Skeletal muscle tissue (tissue), 4 donors: ENCODE results near the gene FXYD4. TPM values are rescaled to one million over a fixed set of nuclear protein-coding genes. Genes with fewer than 3 reads are reported as not detected.

Experiments
- H3K27ac ChIP-seq: one replicate; pipeline ENCODE4 v1.7.0; 2013; ENCODE audit warnings: mild to moderate bottlenecking, low read depth, low read length, inconsistent platforms
- H3K27me3 ChIP-seq, 3 donors: one replicate each; pipeline ENCODE4 v1.7.0; 2013; ENCODE audit warnings: low read length in 3 of 3; ENCODE audit not compliant: control insufficient read depth in 3 of 3, insufficient read depth in 3 of 3
- H3K36me3 ChIP-seq, 3 donors: one replicate each; pipeline ENCODE4 v1.7.0; 2013; ENCODE audit warnings: low read length in 3 of 3; ENCODE audit not compliant: control insufficient read depth in 3 of 3, insufficient read depth in 3 of 3
- H3K4me1 ChIP-seq, 3 donors: one replicate each; pipeline ENCODE4 v1.7.0; 2013; ENCODE audit warnings: low read length in 3 of 3, mild to moderate bottlenecking in 3 of 3; ENCODE audit not compliant: control insufficient read depth in 3 of 3, insufficient read depth in 3 of 3
- H3K4me3 ChIP-seq, 3 donors: one replicate each; pipeline ENCODE4 v1.7.0; 2013; ENCODE audit warnings: low read length in 3 of 3
- H3K9ac ChIP-seq, 3 donors: one replicate each; pipeline ENCODE4 v1.7.0; 2013; ENCODE audit warnings: low read length in 3 of 3, mild to moderate bottlenecking in 3 of 3, moderate library complexity in 2 of 3, low read depth in 1 of 3
- H3K9me3 ChIP-seq, 3 donors: one replicate each; pipeline ENCODE4 v1.7.0; 2013; ENCODE audit warnings: low read length in 3 of 3; ENCODE audit not compliant: control insufficient read depth in 3 of 3
- total RNA-seq: library from RNA; depleted of rRNA; stranded (reverse); fragments of >200 nt; gene quantifications from one replicate; pipeline ENCODE4 v1.2.3, GENCODE V29; 2014
- donor health status: Osteomylitis.

FXYD4 gene
- total RNA-seq, 1 donor from 2014 or later, result not detected

DNA sequence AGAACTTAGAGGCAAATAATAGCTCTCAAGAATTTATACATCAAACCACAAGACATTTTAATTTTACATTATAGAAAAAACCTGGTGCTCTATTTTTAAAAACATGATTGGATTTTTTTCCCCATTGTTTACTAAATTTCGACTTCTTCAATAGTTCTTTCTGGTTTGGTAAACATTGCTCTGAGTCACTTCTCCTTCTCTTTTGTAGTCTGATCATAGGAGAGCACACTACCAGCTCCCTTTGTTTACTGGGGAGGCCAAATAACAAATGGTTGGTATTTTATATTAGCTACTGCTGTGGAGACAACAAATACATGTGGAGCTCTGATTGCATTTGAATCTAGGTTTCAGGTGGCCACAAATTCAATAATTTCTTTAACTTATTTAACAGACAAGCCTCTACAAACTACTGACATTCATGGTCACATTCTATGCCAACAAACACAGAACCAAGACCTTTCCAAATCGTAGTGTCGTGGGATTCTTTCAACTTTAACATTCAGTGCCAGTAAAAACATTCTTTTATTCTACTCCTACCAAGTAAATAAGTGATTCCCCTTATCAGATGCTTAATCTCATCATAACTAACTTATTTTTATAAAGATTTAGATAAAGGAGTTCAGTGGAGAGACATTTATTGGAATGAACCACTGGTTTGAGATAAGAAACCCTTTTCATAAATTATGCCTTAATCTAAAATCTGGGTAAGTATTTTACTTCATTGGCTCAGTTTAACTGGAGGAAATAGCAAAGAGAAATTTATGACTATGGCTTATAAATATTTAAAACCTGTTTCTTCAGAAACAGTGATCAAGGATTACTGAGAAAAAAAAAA is 17.7 kb upstream of the FXYD4 start:
- Histone ChIP-seq H3K27me3 (peaks cover 12 to 14% (median 13%) of the 10 kb centered on the region in 3 donors), H3K9me3 (no peaks in the 10 kb centered on the region), H3K4me3 (no peak overlapping the region), H3K4me1 (peaks cover 0 to 3% (median 3%) of the 10 kb centered on the region in 3 donors), H3K9ac (no peak overlapping the region), H3K27ac (no peak overlapping the region), H3K36me3 (no peaks in the 10 kb centered on the region)

- no peak overlapping the region for H3K4me3 ChIP-seq
- H3K4me1 ChIP-seq, result peaks cover 0 to 3% (median 3%) of the 10 kb centered on the region in 3 donors
- no peak overlapping the region for H3K9ac ChIP-seq
- no peaks in the 10 kb centered on the region for H3K9me3 ChIP-seq
- peaks cover 12 to 14% (median 13%) of the 10 kb centered on the region in 3 donors for H3K27me3 ChIP-seq
- no peaks in the 10 kb centered on the region for H3K36me3 ChIP-seq
- H3K27ac ChIP-seq, result no peak overlapping the region
Observed at GRCh38 chr10:43354330-43354635, 17.2 kb upstream of the FXYD4 start.

GRCh38 chr10:43354879-43355380 is 16.5 kb upstream of the FXYD4 start:
- Histone ChIP-seq H3K4me1 (peaks cover 0 to 3% (median 3%) of the 10 kb centered on the region in 3 donors), H3K9ac (no peak overlapping the region), H3K27ac (no peak overlapping the region), H3K27me3 (peaks cover 10 to 11% (median 10%) of the 10 kb centered on the region in 3 donors), H3K4me3 (no peak overlapping the region), H3K9me3 (no peaks in the 10 kb centered on the region), H3K36me3 (no peaks in the 10 kb centered on the region)

DNA sequence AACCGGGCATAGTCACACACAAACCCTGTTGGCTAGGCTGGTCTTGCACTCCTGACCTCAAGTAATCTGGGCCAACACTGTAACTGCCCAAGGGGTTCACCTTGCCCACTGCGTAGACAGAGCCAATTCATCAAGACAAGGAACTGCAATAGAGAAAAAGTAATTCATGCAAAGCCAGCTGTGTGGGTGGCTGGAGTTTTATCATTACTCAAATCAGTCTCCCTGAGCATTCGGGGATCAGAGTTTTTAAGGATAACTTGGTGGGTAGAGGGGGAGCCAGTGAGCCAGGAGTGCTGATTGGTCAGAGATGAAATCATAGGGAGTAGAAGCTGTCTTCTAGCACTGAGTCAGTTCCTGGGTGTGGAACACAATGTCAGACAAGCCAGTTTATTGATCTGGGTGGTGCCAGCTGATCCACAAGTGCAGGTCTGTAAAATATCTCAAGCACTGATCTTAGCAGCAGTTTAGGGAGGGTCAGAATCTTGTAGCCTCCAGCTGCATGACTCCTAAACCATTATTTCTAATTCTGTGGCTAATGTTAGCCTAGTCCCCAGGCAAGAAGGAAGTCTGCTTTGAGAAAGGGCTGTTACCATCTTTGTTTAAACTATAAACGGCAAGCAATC is 15.6 kb upstream of the FXYD4 start:
- Histone ChIP-seq H3K4me3 (no peak overlapping the region), H3K27ac (no peak overlapping the region), H3K4me1 (peaks cover 0 to under 1% (median 0%) of the 10 kb centered on the region in 3 donors), H3K9ac (no peak overlapping the region), H3K9me3 (no peaks in the 10 kb centered on the region), H3K27me3 (peaks cover 1 to 2% (median 1%) of the 10 kb centered on the region in 3 donors), H3K36me3 (no peaks in the 10 kb centered on the region)

- H3K4me3 ChIP-seq, result no peak overlapping the region
- no peaks in the 10 kb centered on the region for H3K9me3 ChIP-seq
- H3K36me3 ChIP-seq, result no peaks in the 10 kb centered on the region
- H3K27ac ChIP-seq, result no peak overlapping the region
- peaks cover 12 to 13% (median 13%) of the 10 kb centered on the region in 3 donors for H3K4me1 ChIP-seq
- no peak overlapping the region for H3K9ac ChIP-seq
- H3K27me3 ChIP-seq, result no peaks in the 10 kb centered on the region
Observed at GRCh38 chr10:43360086-43360485, 11.3 kb upstream of the FXYD4 start.

GRCh38 chr10:43361547-43362190 is 9.8 kb upstream of the FXYD4 start:
- no peaks in the 10 kb centered on the region for H3K36me3 ChIP-seq
- no peaks in the 10 kb centered on the region for H3K27me3 ChIP-seq
- H3K9me3 ChIP-seq, result no peaks in the 10 kb centered on the region
- peak overlapping the region; percentile 72 to 80 (median 73) for H3K4me3 ChIP-seq
- H3K4me1 ChIP-seq, result peaks cover 12 to 13% (median 13%) of the 10 kb centered on the region in 3 donors
- H3K27ac ChIP-seq, result no peak overlapping the region
- H3K9ac ChIP-seq, result peak overlapping the region in 2 of 3 donors; percentile 76 to 81

DNA sequence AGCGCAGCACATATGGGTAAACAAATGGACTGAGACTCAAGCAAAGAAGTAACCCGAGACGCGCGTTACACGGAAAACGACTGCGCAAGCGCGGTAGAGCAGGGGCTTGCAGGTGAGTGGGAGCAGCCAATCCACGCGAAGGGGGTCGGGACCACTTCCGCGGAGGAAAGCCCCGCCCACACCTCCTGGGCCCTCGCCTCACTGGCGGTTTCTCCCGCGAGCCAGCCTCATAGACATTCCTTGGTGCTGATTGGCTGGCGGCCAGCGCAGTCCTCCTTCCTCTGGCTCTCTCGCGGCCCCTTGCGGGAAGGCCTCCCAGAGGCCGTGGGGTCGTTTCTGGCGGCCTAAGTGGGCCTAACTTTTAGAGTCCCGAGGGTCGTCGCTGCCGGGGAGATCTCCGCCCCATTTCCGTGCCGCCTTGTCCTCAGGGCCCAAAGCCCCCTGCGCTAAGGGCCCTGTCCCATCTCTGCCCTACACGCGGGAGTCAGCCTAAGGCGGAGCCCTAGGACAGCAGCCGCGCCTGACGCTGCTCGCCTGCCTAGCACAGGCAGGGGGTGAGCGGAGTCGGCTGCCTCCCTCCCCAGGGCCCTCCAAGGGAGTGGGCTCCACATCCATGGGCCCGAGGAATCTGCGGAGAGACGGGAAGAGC is 9.1 kb upstream of the FXYD4 start:
- Histone ChIP-seq H3K4me3 (peak overlapping the region; percentile 72 to 80 (median 73)), H3K36me3 (no peaks in the 10 kb centered on the region), H3K4me1 (peaks cover 12 to 13% (median 13%) of the 10 kb centered on the region in 3 donors), H3K27me3 (no peaks in the 10 kb centered on the region), H3K9ac (peak overlapping the region; percentile 62 to 81 (median 76)), H3K27ac (no peak overlapping the region), H3K9me3 (no peaks in the 10 kb centered on the region)

DNA sequence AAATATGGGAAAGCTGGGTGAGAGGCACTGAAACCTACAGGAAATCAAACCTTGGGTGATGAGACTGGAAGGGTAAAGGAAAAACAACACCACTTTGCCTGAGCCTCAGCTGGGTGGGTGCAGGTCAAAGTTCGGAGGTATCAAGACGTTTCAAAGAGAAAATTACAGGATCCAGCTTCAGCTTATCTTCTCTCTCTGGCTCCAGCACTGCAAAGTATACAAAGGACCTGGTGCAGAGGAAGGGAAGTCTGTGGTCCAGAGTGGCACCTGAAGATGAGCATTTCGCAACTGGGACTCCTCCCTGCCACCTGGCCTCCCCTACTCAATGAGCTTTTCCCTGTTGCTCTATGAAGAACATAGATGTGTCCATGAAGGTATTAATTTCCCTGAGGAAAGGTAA is 6.4 kb upstream of the FXYD4 start:
- H3K9me3 ChIP-seq, result no peaks in the 10 kb centered on the region
- no peak overlapping the region for H3K27ac ChIP-seq
- no peaks in the 10 kb centered on the region for H3K27me3 ChIP-seq
- H3K4me3 ChIP-seq, result no peak overlapping the region
- H3K4me1 ChIP-seq, result peaks cover 12 to 13% (median 13%) of the 10 kb centered on the region in 3 donors
- no peaks in the 10 kb centered on the region for H3K36me3 ChIP-seq
- H3K9ac ChIP-seq, result no peak overlapping the region

- no peak overlapping the region for H3K4me3 ChIP-seq
Observed at GRCh38 chr10:43369921-43370320, 1.5 kb upstream of the FXYD4 start.

More at GRCh38 chr10:43369921-43370320, 1.5 kb upstream of the FXYD4 start:
- no peaks in the 10 kb centered on the region for H3K36me3 ChIP-seq
- no peaks in the 10 kb centered on the region for H3K27me3 ChIP-seq
- H3K27ac ChIP-seq, result no peak overlapping the region
- no peaks in the 10 kb centered on the region for H3K9me3 ChIP-seq
- no peak overlapping the region for H3K9ac ChIP-seq
- peaks cover 0 to 10% (median 2%) of the 10 kb centered on the region in 3 donors for H3K4me1 ChIP-seq
